Measurements from ENCODE around the gene CARD11. TPM values are rescaled to one million over a fixed set of nuclear protein-coding genes. Genes with fewer than 3 reads are reported as not detected.

CARD11 gene
- total and polyA plus RNA-seq, 2 of the 13 experiments (the other 11 are each of a cell fraction or from before 2014, with no cell fraction given) = 0.04 TPM; not detected in 1

- no peak overlapping the region for H3K4me3 ChIP-seq (replicated peaks in 1 of 3; ENCODE audit: insufficient read depth in 1 of 3, low read depth in 2 of 3, low read length in 3 of 3)
- 60% methylated on average over 10 of the region's 10 CpGs for WGBS (ENCODE audit: low lambda C conversion rate)
- ChIA-PET POLR2A (no interaction called here), CTCF (ENCODE audit: low intra/inter-chr PET ratio, low total read pairs) (no interaction called here)
- H3K27me3 ChIP-seq (ENCODE audit: control insufficient read depth in 1 of 2, insufficient read depth in 2 of 2, low read length in 2 of 2) = peaks cover 0 to 7% of the 10 kb centered on the region in 2 experiments; a peak in 1 of 5 replicates
- no peaks in the 10 kb centered on the region for H4K20me1 ChIP-seq (ENCODE audit: insufficient read depth, low read length)
- intact Hi-C loops (cut with micrococcal nuclease; ENCODE audit: unreplicated experiment) (no loop called here), in situ Hi-C loops (cut with HindIII; ENCODE audit: extremely low pct_ligation_motif_present, low pct_unique_long_range_greater_than_20kb) (no loop called here)
- H3K4me1 ChIP-seq (ENCODE audit: insufficient read depth, low read length) = no peaks in the 10 kb centered on the region
- H3K27ac ChIP-seq (ENCODE audit: extremely low read length, insufficient read depth, low read length) = no peak overlapping the region
- no peaks in the 10 kb centered on the region for H3K9me3 ChIP-seq (ENCODE audit: low read length)
- H3K9ac ChIP-seq (ENCODE audit: insufficient read depth, low read depth, low read length) = no peak overlapping the region
- FAIRE-seq (no peak), DNase-seq (ENCODE audit: low spot score) (no peak), ATAC-seq (no peak)
- H3K4me2 ChIP-seq (ENCODE audit: low read depth, low read length) = no peak overlapping the region
- no TSS peak for BruUV-seq (replicated peaks)
- H2AFZ ChIP-seq (ENCODE audit: low read length) = no peak overlapping the region
- no peaks in the 10 kb centered on the region for H3K36me3 ChIP-seq (replicated peaks in 1 of 2; ENCODE audit: control insufficient read depth in 1 of 2, insufficient read depth in 2 of 2, low read length in 2 of 2)
- no peaks in the 10 kb centered on the region for H3K79me2 ChIP-seq (ENCODE audit: insufficient read depth, low read length)
- no peak for TF ChIP-seq ZFX (CRISPR knock-in tag; IDR thresholded peaks at IDR 0.05; ENCODE audit: low read depth)
- no peak for TF ChIP-seq AFF4 (CRISPR knock-in tag; IDR thresholded peaks at IDR 0.05)
- no peak for TF ChIP-seq ZNF282 (IDR thresholded peaks at IDR 0.05; ENCODE audit: partially characterized antibody)
- no peak for TF ChIP-seq EP300 (IDR thresholded peaks at IDR 0.05; ENCODE audit: low read depth in 2 of 2, low read length in 2 of 2)
- no peak for TF ChIP-seq EP300 (CRISPR knock-in tag; IDR thresholded peaks at IDR 0.05; ENCODE audit: borderline replicate concordance)
- no peak for TF ChIP-seq ATRX (CRISPR knock-in tag; IDR thresholded peaks at IDR 0.05; ENCODE audit: borderline replicate concordance)
- no peak for TF ChIP-seq ZNF609 (CRISPR knock-in tag; IDR thresholded peaks at IDR 0.05; ENCODE audit: borderline replicate concordance)
- TF ChIP-seq PAF1 (CRISPR knock-in tag; IDR thresholded peaks at IDR 0.05) = no peak
- TF ChIP-seq GRHL1 (CRISPR knock-in tag; conservative IDR thresholded peaks at IDR 0.05) = no peak
- TF ChIP-seq ZNF232 (CRISPR knock-in tag; IDR thresholded peaks at IDR 0.05; ENCODE audit: borderline replicate concordance) = no peak
- TF ChIP-seq MAX (IDR thresholded peaks at IDR 0.05) = no peak
- no peak for TF ChIP-seq MEF2D (CRISPR knock-in tag; IDR thresholded peaks at IDR 0.05)
- TF ChIP-seq KDM5A (IDR thresholded peaks at IDR 0.05; ENCODE audit: borderline replicate concordance, low read length) = no peak
- TF ChIP-seq ZMYM4 (CRISPR knock-in tag; IDR thresholded peaks at IDR 0.05) = no peak
- no peak for TF ChIP-seq PHF21A (CRISPR knock-in tag; IDR thresholded peaks at IDR 0.05)
- no peak for TF ChIP-seq ZBTB21 (CRISPR knock-in tag; IDR thresholded peaks at IDR 0.05)
These were observed 70.9 kb downstream of the CARD11 start for GRCh38 chr7:2972835-2973161.
